Measurements from ENCODE around the gene CPB2. TPM values are rescaled to one million over a fixed set of nuclear protein-coding genes. Genes with fewer than 3 reads are reported as not detected.

Gene CPB2
- not detected in 2 replicates for total RNA-seq (2014; rRNA removed; shearing (Covaris generic))

GRCh38 chr13:46104868-46105267, at the start of gene CPB2:
Gene CPB2, minus strand, starts transcription at chr13:46105033. Its CDS starts 24 bp downstream, at chr13:46105009.
- no peak for DNase-seq (ENCODE audit: low spot score)

DNA sequence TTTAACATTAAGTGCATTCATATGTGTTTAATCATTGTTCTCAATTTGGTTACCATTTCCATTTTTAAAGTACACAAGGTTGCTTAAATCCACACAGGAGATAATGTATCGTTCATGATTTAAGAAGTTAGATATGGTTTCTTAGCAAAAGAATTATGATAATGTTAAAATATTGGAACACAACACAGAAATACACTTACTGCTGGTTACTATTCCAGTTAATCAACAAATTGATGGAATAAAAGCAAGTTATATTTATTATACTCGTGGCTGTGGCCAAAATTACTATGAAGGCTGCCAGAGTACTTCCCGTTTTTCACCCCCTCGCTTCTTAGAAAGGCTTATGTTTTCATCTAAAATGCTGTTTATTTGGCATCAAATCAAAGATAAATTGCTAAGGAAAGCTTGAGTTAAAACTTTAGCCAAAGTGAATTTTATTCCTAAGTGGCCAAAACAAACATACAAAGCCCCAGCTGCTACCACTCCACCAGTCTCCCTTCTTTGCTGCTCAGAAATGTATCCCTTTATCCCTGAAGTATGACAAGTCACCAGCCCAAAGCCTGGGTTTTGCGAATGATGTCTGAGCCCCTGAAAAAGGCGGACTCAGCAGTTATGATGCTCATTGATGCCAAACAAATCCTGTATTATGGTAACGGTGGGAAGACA, 49.4 kb upstream of the CPB2 start:
- no peak for DNase-seq (ENCODE audit: low spot score)

- DNase-seq (ENCODE audit: low spot score): no peak
These were observed 47.9 kb upstream of the CPB2 start for GRCh38 chr13:46152627-46153328.

DNA sequence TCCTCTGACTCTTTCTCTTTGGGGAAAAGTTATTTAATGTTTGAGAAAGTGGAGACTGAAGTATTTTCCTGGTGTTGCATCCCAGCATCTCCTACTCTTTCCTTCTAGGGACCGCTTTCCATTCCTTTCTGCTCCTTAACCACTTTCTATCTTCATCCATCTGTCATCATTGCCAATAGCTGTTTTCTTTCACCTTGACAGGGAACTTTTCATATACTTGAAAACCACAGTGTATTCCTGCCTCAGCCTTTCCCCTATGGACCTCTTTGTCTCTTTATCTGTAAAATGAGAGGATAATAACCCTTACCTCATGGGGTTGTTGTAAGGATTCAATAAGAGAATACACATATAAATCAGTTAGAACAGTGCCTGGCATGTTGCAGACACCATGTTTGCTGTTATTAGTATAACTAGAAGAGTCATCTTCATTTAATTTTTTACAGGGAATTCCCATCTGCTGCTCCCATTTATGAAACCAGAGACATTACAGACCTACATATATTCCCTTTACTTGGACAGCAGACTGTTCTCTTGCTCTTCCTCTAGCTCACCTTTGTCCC, 45.4 kb upstream of the CPB2 start:
- DNase-seq (ENCODE audit: low spot score): no peak

- DNase-seq (ENCODE audit: low spot score): no peak
These were observed 44.7 kb upstream of the CPB2 start for GRCh38 chr13:46149272-46150133.

- DNase-seq (ENCODE audit: low spot score): peak; percentile 31
These were observed 42.1 kb upstream of the CPB2 start for GRCh38 chr13:46146898-46147297.

DNA sequence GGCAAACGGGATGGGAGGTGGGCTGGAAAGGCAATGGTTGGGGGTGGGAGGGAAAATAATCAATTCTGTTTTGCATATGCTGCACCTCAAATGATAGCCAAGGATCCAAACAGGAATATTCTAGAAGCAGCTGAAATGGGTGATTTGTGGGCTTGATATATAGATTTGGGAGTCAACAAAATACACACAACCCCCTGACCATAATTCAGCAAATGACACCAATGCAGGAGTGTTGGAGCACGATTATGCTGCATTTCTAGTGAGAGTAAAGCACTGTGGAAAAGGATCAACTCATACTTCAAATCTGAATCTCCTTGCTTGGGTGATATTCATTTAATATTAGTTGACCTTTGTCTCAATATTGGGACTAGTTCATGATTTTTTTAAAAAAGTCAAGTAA, 41.1 kb upstream of the CPB2 start:
- no peak for DNase-seq (ENCODE audit: low spot score)

GRCh38 chr13:46145135-46145534, 40.3 kb upstream of the CPB2 start:
- DNase-seq (ENCODE audit: low spot score): no peak

GRCh38 chr13:46143184-46143701, 38.4 kb upstream of the CPB2 start:
- DNase-seq (ENCODE audit: low spot score): peak; percentile 30

GRCh38 chr13:46142776-46143175, 37.9 kb upstream of the CPB2 start:
- DNase-seq (ENCODE audit: low spot score): no peak

- no peak for DNase-seq (ENCODE audit: low spot score)
These were observed 35.2 kb upstream of the CPB2 start for GRCh38 chr13:46140044-46140443.

GRCh38 chr13:46137627-46138317, 32.9 kb upstream of the CPB2 start:
- no peak for DNase-seq (ENCODE audit: low spot score)

DNA sequence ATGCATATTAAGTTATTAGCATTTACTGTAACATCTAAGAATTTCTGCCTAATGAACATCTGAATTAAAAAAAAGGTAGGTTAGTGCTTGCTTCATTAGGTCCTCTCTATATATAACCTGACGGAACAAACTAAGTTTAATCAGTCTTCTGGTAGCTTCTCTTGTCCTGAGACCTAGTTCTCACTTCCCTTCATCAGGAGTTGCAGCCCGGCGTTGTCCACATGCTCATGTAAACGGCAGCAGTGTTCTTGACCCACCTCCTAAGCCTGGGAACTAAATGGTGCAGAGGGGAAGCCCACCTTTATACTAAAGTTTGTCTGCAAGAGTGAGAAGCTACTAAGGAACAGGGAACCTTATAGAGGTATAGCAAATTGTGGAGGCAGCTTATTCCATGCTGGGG, 31.9 kb upstream of the CPB2 start:
- no peak for DNase-seq (ENCODE audit: low spot score)

GRCh38 chr13:46134961-46135522, 30.2 kb upstream of the CPB2 start:
- peak; percentile 71 for DNase-seq (ENCODE audit: low spot score)

GRCh38 chr13:46134494-46134893, 29.7 kb upstream of the CPB2 start:
- no peak for DNase-seq (ENCODE audit: low spot score)

- no peak for DNase-seq (ENCODE audit: low spot score)
These were observed 27.3 kb upstream of the CPB2 start for GRCh38 chr13:46132109-46132508.

GRCh38 chr13:46131705-46132104, 26.9 kb upstream of the CPB2 start:
- no peak for DNase-seq (ENCODE audit: low spot score)

DNA sequence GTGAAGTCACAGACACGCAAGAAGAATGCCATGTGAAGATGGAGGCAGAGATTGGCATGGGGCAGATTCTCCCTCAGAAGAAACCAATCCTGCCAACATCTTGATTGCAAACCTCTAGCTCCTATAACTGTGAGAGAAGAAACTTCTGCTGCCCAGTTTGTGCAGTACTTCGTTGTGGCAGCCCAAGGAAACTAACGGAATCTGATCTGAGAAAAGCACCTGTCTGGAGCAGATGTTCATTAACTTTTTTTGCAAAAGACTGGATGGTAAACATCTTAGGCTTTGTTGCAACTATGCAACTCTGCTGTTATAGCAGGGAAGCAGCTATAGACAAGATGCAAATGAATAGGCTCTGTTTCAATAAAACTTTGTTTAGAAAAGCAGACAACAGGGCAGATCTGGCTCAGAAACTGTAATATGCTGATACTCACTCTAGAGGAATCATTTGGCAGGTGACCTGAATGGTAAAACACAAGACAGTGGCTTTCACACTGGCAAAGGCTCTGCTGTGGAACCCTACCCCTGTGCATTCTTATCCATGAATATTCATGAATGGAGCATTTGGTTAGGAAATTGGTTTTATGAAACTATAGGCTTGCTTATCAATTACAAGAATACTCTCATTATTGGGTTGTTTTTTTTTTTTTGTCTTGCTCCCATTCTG, 25.3 kb upstream of the CPB2 start:
- DNase-seq (ENCODE audit: low spot score): no peak

- no peak for DNase-seq (ENCODE audit: low spot score)
These were observed 24.3 kb upstream of the CPB2 start for GRCh38 chr13:46129124-46129523.

DNA sequence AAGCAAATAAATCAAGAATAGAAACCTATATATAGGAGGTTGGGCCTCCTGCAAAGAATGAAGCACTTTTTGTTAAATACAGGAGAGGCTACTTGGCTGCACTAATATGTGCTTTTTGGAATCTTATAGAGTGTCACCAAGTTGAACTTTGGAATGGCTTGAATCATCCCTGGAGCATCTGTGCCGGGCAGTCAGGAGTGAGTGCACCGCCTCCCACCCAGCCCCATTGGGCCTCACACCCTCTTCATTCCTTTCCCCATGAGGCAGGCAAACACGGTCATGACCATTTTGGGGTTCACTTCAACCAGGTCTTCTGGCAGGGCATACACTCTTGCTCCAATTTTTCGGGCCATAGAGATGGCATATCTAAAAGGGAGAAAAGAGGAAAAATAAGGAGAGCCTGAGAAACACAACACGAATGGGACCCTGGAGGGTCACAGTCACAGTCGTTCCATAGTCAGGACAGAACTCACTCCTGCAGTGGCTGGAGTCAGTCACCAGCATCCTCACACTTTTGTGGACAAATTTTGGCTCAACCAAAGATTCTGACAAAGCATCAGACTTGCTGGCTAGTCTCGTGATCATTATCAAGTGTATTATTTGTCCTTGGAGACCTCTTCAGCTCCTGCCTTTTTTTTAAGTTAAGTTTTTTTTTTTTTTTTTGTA, 22.7 kb upstream of the CPB2 start:
- no peak for DNase-seq (ENCODE audit: low spot score)

All from HT-29 (cell line).